GM19452 (cell line): Measurements from ENCODE around the gene CHRND.
"Not testable (repeated sequence)": the region's sequence is repeated elsewhere in the genome, so short reads cannot be mapped to it uniquely, and the experiment has no call there.

ENCODE experiments used
- ATAC-seq: cut with Tn5 transposase; IDR thresholded peaks from one replicate; pipeline ENCODE4 v1.9.1; 2021; ENCODE audit not compliant: unreplicated experiment

CHRND gene

DNA sequence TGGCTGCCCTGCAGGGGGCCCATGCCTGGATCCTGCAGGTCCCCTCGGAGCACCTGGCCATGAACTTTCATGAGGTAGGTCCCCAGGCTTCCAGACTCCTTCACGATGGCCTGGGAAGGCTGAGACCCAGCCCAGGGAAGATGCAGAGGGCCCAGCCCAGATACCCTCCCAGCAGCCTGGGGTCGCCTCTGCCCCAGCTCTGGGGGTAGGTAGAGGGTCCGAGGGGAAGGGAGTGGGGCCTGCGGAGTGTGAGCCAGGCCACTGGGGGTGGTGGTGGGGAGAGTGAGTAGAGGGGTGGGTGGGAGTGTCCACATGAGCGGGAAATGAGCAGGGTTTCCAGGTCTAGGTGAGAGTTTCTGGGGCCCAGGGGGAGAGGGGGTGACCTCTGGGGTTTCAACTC is 1.2 kb upstream of the CHRND start:
- ATAC-seq = no peak

DNA sequence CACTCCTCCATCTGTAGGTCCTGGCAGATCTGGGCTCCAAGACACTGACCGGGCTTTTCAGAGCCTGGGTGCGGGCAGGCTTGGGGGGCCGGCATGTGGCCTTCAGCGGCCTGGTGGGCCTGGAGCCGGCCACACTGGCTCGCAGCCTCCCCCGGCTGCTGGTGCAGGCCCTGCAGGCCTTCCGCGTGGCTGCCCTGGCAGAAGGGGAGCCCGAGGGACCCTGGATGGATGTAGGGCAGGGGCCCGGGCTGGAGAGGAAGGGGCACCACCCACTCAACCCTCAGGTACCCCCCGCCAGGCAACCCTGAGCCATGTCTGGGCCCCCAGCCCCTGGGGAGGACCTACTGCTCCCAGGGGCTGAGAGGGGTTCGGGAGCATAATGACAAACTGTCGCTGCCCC is 761 bp upstream of the CHRND start:
- no peak for ATAC-seq

GRCh38 chr2:232526372-232526941 is 497 bp downstream of the CHRND start:
- no peak for ATAC-seq

DNA sequence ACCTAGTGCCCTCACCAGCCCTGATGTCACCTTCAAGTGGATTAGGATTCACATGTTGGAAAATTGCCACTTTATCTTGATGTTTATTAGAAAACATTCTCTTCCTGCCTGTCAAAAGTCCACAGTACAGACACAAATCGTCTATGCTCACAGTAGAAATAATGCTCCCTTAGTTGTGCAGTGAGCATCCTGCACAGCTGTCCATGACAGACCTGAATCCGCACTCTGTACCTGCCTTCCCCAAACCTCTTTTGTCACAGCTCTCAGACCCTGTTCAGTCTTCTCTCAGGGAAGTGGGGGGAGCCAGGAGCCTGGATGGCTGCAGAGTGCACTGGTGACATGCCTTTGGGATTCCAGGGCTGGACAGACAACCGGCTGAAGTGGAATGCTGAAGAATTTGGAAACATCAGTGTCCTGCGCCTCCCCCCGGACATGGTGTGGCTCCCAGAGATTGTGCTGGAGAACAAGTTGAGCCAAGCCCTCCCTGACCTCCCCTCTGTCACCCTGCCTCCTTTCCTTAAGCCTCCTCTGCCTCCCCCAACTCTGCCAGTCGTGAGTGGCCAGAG is 2.0 kb downstream of the CHRND start:
- no peak for ATAC-seq

DNA sequence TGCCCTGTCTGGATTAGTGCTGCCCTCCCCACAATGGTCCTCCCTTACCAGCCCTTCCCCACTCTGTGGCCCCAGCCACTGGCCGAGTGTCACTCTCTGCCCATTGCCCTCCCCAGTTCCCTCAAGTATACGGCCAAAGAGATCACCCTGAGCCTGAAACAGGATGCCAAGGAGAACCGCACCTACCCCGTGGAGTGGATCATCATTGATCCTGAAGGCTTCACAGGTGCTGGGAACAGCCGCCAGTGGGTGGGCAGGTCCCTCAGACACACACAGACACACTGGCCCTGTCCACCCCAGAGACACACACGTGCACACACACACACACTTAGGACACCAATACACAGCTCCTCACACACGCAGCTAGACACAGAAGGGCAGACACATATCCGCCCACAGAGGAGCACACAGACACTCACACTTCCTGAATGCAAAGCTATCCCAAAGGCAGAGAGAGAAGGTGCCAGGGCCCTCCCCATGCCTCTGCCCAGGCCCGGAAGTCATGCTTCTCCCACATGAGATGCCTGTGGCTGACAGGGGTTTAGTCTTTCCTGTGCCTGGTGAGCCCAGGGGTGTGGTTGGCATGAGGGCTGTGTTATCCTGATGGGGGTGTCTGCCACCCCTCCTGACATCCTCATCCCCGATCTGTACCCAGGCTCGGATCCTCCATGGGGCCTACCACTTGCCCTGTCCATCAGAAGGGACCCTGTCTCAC is 2.9 kb downstream of the CHRND start:
- ATAC-seq = no peak

GRCh38 chr2:232529806-232530547 is 4.0 kb downstream of the CHRND start:
- no peak for ATAC-seq

- no peak for ATAC-seq
These were observed 4.8 kb downstream of the CHRND start for GRCh38 chr2:232530626-232531260.

- no peak for ATAC-seq
These were observed 6.5 kb downstream of the CHRND start for GRCh38 chr2:232532419-232532818.

DNA sequence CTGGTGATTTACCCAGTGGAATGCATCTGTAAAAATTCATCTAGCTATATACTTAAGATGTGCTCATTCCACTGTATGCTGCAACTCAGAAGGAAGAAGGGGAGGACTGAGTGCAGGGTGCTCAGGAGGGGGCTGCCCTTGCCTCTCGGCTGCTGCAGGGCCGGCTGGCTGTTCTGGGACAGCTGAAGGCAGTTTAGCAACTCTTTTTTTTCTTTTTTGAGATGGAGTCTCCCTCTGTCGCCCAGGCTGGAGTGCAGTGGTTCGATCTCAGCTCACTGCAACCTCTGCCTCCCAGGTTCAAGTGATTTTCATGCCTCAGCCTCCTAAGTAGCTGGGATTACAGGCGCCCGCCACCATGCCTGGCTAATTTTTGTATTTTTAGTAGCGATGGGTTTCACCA is 6.9 kb downstream of the CHRND start:
- ATAC-seq = not testable (repeated sequence)

DNA sequence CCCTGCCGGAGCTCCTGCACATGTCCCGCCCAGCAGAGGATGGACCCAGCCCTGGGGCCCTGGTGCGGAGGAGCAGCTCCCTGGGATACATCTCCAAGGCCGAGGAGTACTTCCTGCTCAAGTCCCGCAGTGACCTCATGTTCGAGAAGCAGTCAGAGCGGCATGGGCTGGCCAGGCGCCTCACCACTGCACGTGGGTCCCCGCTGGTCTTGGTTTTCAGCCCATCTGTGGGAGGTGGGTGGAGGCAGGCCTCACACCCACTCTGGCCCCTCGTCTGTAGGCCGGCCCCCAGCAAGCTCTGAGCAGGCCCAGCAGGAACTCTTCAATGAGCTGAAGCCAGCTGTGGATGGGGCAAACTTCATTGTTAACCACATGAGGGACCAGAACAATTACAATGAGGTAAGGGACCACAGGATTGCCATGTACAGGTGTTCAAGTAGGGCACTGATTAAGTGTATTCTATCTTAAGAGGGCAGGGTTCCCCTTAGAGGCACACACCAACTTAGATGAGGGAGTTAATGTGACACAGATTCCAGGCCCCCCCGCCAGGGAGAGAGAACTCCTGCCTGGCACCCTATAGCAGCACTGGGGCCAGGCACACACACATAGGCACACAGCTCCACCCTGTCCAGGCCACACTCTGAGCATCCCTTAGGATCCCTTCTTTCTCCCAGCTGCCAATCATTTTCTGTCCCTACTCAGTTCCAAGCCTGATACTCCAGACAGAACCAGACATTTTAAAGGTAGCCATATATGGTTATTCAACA is 8.2 kb downstream of the CHRND start:
- ATAC-seq = no peak

DNA sequence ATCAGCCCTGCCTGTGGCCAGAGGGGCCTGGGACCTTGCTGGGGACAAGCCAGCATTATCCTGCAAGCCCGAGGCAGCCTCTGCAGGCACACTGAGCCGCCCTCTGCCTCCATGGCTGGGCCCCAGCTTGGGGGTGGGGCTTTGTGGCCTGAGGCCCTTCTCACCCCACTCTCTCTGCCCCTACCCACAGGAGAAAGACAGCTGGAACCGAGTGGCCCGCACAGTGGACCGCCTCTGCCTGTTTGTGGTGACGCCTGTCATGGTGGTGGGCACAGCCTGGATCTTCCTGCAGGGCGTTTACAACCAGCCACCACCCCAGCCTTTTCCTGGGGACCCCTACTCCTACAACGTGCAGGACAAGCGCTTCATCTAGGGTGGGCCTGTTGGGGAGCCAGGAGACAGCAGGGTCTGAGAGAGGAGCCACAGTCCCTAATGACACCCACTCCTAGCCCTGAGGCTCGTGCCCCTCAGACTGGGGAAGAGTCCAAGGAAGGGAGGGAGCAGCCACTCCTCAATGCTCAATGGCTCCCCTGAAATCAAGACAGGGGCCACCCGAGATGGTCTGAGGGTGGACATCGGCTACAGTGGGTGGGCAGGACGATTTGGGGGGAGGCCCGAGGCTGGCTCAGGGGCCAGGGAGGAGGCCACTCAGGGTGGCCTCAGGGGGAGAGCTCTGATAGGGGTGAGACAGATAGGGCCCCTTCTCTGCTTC is 9.1 kb downstream of the CHRND start:
- no peak for ATAC-seq

DNA sequence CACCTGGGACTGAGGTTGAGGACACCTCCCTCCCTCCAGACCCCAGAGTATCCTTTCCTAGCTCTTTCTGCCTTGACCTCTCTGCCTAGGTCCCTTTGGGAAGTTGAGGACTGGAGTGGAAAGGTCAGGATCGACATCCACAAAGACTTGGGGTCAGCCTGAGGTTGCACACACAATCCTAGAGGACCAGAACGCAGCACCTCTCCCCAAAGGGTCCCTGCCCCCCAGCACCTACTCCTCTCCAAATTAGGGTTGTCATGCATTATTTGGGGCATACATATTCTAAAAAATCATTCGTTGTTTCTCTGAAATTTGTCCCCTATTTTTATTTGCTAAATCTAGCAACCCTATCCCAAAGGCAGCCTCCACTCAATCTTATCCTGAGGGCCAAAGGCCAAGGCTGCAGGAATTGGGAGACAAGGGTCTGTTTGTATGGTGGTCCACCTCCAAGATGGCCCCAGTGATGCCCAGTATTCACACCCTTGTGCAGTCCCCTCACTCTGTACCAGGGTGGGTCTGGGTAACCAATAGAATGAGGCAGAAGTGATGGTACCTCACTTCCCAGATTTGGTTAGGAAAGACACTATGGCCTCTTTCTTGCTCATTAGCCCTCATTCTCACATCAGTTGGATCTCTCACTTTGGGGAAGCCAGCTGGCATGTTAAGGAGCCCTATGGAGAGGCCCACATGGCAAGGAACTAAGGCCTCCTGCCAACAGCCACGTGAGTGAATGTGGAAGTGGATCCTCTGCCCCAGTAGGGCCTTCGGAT is 10.0 kb downstream of the CHRND start:
- ATAC-seq = no peak

DNA sequence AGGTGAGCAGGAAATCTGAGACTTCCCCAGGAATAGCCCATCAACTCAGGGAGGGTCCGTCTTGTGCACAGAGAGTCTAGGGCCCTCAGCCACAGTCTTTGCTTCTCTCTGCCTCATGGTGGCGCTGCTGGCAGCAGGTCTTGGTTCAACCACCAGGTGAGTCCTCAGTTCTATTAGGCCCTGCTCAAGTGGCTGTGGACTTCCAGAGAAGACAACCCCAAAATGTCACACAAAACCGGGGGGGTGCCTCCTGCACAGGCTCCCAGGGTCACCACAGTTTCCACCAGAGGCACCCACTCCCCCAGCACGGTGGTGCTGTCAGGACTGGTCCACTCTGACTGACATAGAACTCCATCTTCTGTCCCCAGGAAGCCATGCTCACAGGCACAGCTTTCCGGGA is 11.1 kb downstream of the CHRND start:
- no peak for ATAC-seq

DNA sequence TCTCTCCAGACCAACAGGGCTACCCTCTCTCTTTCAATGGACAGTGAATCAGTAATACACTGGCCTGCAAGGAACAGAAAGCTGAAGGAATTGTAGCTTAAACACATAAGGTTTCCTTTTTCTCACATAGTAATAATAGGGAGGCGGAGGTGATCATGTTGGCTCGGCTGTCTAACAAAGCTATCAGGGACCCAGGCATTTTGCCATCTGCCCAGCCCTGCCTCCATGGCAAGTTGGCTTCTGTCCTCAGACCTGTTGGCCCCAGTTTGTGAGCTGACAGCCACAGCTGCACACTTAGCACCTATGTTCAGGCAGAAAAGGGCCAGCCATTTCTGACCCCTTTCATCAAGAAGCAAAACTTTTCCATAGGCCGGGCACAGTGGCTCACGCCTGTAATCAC is 11.5 kb downstream of the CHRND start:
- ATAC-seq = no peak

DNA sequence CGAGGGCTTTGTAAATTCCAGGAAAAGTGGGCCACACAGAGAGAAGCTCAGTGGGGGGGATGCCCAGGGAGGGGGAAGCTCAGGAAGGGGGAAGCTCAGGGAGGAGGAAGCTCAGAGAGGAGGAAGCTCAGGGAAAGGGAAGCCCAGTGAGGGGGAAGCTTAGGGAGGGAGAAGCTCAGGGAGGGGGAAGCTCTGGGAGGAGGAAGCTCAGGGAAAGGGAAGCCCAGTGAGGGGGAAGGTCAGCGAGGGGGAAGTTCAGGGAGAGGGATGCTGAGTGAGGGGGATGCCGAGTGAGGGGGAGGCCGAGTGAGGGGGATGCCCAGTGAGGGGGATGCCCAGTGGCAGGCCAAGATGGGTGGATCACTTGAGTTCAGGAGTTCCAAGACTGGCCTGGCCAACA is 12.7 kb downstream of the CHRND start:
- no peak for ATAC-seq

- no peak for ATAC-seq
These were observed 13.6 kb downstream of the CHRND start, which contains the start of gene CHRNG for GRCh38 chr2:232539298-232540231. Gene CHRNG, plus strand, starts transcription at chr2:232539692. Its CDS starts 56 bp downstream, at chr2:232539748.

GRCh38 chr2:232540441-232541041 is 14.6 kb downstream of the CHRND start:
- no peak for ATAC-seq
